ENCODE measurements around the gene NDUFS2.

Gene NDUFS2

GRCh38 chr1:161196111-161196510 lies 6.1 kb upstream of the NDUFS2 start:
- DNase-seq (ENCODE audit: low read depth), result no peak

GRCh38 chr1:161196521-161197451 lies 5.4 kb upstream of the NDUFS2 start:
- DNase-seq (ENCODE audit: low read depth), result peak; percentile 95

- DNase-seq (ENCODE audit: low read depth), result no peak
Observed at GRCh38 chr1:161197560-161198193, 4.5 kb upstream of the NDUFS2 start.

- DNase-seq (ENCODE audit: low read depth), result peak; percentile 69
Observed at GRCh38 chr1:161198194-161198896, 3.8 kb upstream of the NDUFS2 start.

GRCh38 chr1:161198897-161199431 lies 3.2 kb upstream of the NDUFS2 start, which contains the start of gene ADAMTS4:
ADAMTS4 (minus strand) TSS chr1:161199054; CDS start chr1:161198627, 427 bp downstream.
- peak; percentile 95 for DNase-seq (ENCODE audit: low read depth)

- no peak for DNase-seq (ENCODE audit: low read depth)
Observed at GRCh38 chr1:161199506-161200139, 2.5 kb upstream of the NDUFS2 start.

- no peak for DNase-seq (ENCODE audit: low read depth)
Observed at GRCh38 chr1:161200421-161200991, 1.7 kb upstream of the NDUFS2 start.

- DNase-seq (ENCODE audit: low read depth), result peak; percentile 88
Observed at GRCh38 chr1:161200992-161201835, 953 bp upstream of the NDUFS2 start.

- no peak for DNase-seq (ENCODE audit: low read depth)
Observed at GRCh38 chr1:161206411-161207140, 4.4 kb downstream of the NDUFS2 start.

GRCh38 chr1:161207173-161207572 lies 5.0 kb downstream of the NDUFS2 start:
- DNase-seq (ENCODE audit: low read depth), result no peak

- DNase-seq (ENCODE audit: low read depth), result peak; percentile 77
Observed at GRCh38 chr1:161209790-161210409, 7.7 kb downstream of the NDUFS2 start.

- no peak for DNase-seq (ENCODE audit: low read depth)
Observed at GRCh38 chr1:161214369-161214768, 12.2 kb downstream of the NDUFS2 start.

- DNase-seq (ENCODE audit: low read depth), result no peak
Observed at GRCh38 chr1:161215076-161215475, 12.9 kb downstream of the NDUFS2 start, which contains the start of gene FCER1G. FCER1G (plus strand) TSS chr1:161215295; CDS start chr1:161215322, 27 bp downstream.

GRCh38 chr1:161216945-161217712 lies 15.0 kb downstream of the NDUFS2 start:
- DNase-seq (ENCODE audit: low read depth), result peak; percentile 72

GRCh38 chr1:161217831-161218230 lies 15.7 kb downstream of the NDUFS2 start:
- no peak for DNase-seq (ENCODE audit: low read depth)

GRCh38 chr1:161218301-161219077 lies 16.3 kb downstream of the NDUFS2 start:
- no peak for DNase-seq (ENCODE audit: low read depth)

GRCh38 chr1:161219078-161219892 lies 17.1 kb downstream of the NDUFS2 start:
- DNase-seq (ENCODE audit: low read depth), result no peak
